ENCODE data around the gene TOM1L2.
A peak's percentile ranks its signal among the peaks of the same experiment; 100 is the strongest.

Gene TOM1L2

DNA sequence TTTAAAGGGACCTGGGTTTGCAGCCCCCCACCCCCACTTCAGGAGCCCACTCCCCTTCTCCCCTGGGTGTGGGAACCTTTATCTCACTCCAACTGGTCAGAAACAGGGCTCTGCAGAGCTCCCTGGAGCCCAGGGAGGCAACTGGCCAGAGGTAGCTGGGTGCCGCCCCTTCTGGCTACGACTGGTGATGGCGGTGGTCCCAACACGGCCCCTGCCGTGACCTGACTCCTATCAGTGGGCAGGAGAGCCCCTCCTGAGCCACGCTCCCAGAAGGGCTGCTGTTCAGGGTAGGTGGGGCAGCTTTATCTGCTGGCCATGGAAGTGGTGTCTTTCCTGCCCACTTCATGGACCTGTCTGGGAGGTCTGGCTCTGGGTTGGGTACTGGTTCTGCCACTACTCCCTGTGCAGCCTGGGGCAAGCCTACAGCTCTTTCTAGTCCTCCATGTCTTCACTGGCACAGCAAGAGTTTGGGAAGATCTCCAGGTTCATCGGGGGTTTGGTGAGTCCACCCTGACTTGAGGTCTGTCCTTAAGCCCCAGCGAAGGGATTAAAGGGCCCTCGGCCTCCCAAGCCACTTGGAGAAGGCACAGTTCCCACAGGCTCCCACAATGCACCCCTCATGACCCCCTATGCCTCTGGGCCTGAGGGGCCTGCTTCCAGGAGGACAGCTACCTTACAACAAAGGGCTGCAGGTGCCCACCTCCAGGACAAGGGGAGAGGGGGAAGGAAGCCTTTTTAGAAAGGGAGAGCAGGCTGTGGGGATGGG is 129.9 kb downstream of the TOM1L2 start:
- Histone ChIP-seq H3K36me3 (ENCODE audit: control insufficient read depth, insufficient read depth, low read length) (no peaks in the 10 kb centered on the region), H2BK15ac (replicated peaks; ENCODE audit: low read depth) (no peak overlapping the region), H3K4me3 (ENCODE audit: low read length) (no peak overlapping the region), H3K27me3 (ENCODE audit: insufficient read depth, low read length, poor library complexity) (no peaks in the 10 kb centered on the region), H3K4me1 (ENCODE audit: control insufficient read depth, low read depth, low read length) (peaks cover 23% of the 10 kb centered on the region), H3K4ac (ENCODE audit: low read depth, low read length) (no peak overlapping the region), H3K23ac (ENCODE audit: low read length) (no peak overlapping the region), H3K4me2 (ENCODE audit: low read length) (no peak overlapping the region), H2AK5ac (ENCODE audit: low read length) (peak overlapping the region; percentile 99), H4K5ac (ENCODE audit: low read length) (no peak overlapping the region), H2BK120ac (ENCODE audit: low read depth, low read length) (no peak overlapping the region), H4K8ac (ENCODE audit: low read depth, low read length) (no peak overlapping the region), H3K56ac (ENCODE audit: low read length) (no peak overlapping the region), H3K18ac (ENCODE audit: low read length) (no peak overlapping the region), H2BK5ac (ENCODE audit: low read length) (no peak overlapping the region), H3K79me2 (ENCODE audit: control insufficient read depth, insufficient read depth, low read length) (no peaks in the 10 kb centered on the region), H3K27ac (ENCODE audit: low read depth, low read length) (no peak overlapping the region), H3K79me1 (ENCODE audit: low read length) (no peaks in the 10 kb centered on the region), H3K9ac (ENCODE audit: low read length) (no peak overlapping the region)
- no peak for DNase-seq
- no CpG with 5 or more reads among the region's 9 CpGs for WGBS (ENCODE audit: extremely low coverage, insufficient coverage, low lambda C conversion rate)

DNA sequence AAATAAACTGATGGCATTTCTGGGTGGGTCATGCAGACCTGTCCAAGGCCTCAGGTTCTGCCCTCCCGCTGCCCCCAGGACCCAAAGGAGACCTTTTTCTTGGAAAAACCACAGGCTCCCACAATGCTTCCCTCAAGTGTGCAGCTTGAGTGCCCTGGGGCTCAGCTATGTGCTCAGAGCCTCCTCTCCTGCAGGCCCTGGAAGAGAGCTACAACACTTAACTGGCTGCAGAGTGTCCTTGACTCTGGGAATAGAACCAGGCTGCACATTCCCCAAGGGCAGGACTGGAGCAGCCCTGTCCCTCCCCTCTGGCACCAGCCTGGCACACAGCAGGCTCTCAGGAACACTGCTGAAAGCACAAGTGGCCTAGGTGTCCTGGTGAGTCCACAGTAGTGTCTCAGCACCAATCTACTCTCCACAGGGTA is 130.6 kb downstream of the TOM1L2 start:
- H3K18ac ChIP-seq (ENCODE audit: low read length): peak overlapping the region; percentile 29
- H3K9ac ChIP-seq (ENCODE audit: low read length): peak overlapping the region; percentile 16
- H2AK5ac ChIP-seq (ENCODE audit: low read length): peak overlapping the region; percentile 99
- no peak overlapping the region for H4K8ac ChIP-seq (ENCODE audit: low read depth, low read length)
- no peaks in the 10 kb centered on the region for H3K79me1 ChIP-seq (ENCODE audit: low read length)
- DNase-seq: peak; percentile 48
- peak overlapping the region; percentile 71 for H3K4ac ChIP-seq (ENCODE audit: low read depth, low read length)
- H4K5ac ChIP-seq (ENCODE audit: low read length): no peak overlapping the region
- H2BK120ac ChIP-seq (ENCODE audit: low read depth, low read length): no peak overlapping the region
- H3K56ac ChIP-seq (ENCODE audit: low read length): peak overlapping the region; percentile 98
- H3K27ac ChIP-seq (ENCODE audit: low read depth, low read length): peak overlapping the region; percentile 2
- no peaks in the 10 kb centered on the region for H3K36me3 ChIP-seq (ENCODE audit: control insufficient read depth, insufficient read depth, low read length)
- H3K4me3 ChIP-seq (ENCODE audit: low read length): no peak overlapping the region
- no peak overlapping the region for H2BK15ac ChIP-seq (replicated peaks; ENCODE audit: low read depth)
- H3K23ac ChIP-seq (ENCODE audit: low read length): no peak overlapping the region
- no peaks in the 10 kb centered on the region for H3K27me3 ChIP-seq (ENCODE audit: insufficient read depth, low read length, poor library complexity)
- H2BK5ac ChIP-seq (ENCODE audit: low read length): no peak overlapping the region
- peaks cover 25% of the 10 kb centered on the region for H3K4me1 ChIP-seq (ENCODE audit: control insufficient read depth, low read depth, low read length)
- no peak overlapping the region for H3K4me2 ChIP-seq (ENCODE audit: low read length)
- no CpG with 5 or more reads among the region's 1 CpG for WGBS (ENCODE audit: extremely low coverage, insufficient coverage, low lambda C conversion rate)
- H3K79me2 ChIP-seq (ENCODE audit: control insufficient read depth, insufficient read depth, low read length): no peaks in the 10 kb centered on the region

DNA sequence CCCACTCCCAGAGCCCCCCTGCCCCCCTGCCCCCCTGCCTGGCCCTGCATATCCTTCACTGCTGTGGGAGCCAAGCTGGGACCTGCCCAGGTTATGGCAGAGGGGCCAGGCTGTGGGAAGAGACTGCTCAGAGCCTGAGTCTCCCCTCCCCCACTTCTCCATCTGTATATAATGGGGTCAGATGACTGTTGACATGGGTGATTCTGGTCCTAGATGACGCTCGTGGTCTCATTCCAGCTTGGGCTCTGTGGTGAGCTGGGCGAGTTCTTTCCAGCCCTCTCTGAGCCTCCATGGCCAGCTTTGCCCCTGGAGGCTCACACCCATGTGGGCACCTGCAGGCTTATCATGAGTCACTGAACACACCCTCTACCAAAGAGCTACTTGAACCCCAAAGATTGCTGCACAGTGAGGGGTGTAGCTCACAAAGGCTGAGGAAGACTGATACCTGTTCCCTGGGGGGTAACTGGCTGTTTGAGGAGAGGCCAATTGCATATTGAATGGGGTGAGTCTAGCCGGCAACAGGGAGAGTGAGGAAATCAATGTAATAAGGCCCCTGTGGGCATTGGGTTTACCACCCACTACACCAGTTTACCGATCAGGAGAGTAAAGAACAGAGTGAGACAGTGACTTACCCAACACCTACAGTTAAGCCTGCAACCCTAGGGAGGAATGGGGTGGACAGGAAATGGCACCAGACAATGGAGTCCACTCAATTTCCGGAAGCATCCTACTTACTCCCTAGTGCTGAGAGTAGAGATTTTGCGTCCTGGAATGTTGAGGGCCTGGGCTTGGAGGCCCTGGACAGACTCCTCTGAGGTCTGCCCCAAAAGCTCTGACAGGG is 131.2 kb downstream of the TOM1L2 start:
- Histone ChIP-seq H3K27me3 (ENCODE audit: insufficient read depth, low read length, poor library complexity) (no peaks in the 10 kb centered on the region), H3K23ac (ENCODE audit: low read length) (peak overlapping the region; percentile 29), H3K4me3 (ENCODE audit: low read length) (no peak overlapping the region), H3K79me2 (ENCODE audit: control insufficient read depth, insufficient read depth, low read length) (peaks cover under 1% of the 10 kb centered on the region), H4K5ac (ENCODE audit: low read length) (no peak overlapping the region), H3K79me1 (ENCODE audit: low read length) (no peaks in the 10 kb centered on the region), H2BK15ac (replicated peaks; ENCODE audit: low read depth) (no peak overlapping the region), H3K56ac (ENCODE audit: low read length) (peak overlapping the region; percentile 98), H3K4me1 (ENCODE audit: control insufficient read depth, low read depth, low read length) (peaks cover 25% of the 10 kb centered on the region), H2AK5ac (ENCODE audit: low read length) (peak overlapping the region; percentile 19), H3K9ac (ENCODE audit: low read length) (peak overlapping the region; percentile 24), H2BK5ac (ENCODE audit: low read length) (peak overlapping the region; percentile 29), H3K4me2 (ENCODE audit: low read length) (no peak overlapping the region), H3K18ac (ENCODE audit: low read length) (peak overlapping the region; percentile 57), H2BK120ac (ENCODE audit: low read depth, low read length) (peak overlapping the region; percentile 88), H3K36me3 (ENCODE audit: control insufficient read depth, insufficient read depth, low read length) (no peaks in the 10 kb centered on the region), H4K8ac (ENCODE audit: low read depth, low read length) (no peak overlapping the region), H3K27ac (ENCODE audit: low read depth, low read length) (peak overlapping the region; percentile 69), H3K4ac (ENCODE audit: low read depth, low read length) (peak overlapping the region; percentile 99)
- DNase-seq: peak; percentile 62
- no CpG with 5 or more reads among the region's 7 CpGs for WGBS (ENCODE audit: extremely low coverage, insufficient coverage, low lambda C conversion rate)

DNA sequence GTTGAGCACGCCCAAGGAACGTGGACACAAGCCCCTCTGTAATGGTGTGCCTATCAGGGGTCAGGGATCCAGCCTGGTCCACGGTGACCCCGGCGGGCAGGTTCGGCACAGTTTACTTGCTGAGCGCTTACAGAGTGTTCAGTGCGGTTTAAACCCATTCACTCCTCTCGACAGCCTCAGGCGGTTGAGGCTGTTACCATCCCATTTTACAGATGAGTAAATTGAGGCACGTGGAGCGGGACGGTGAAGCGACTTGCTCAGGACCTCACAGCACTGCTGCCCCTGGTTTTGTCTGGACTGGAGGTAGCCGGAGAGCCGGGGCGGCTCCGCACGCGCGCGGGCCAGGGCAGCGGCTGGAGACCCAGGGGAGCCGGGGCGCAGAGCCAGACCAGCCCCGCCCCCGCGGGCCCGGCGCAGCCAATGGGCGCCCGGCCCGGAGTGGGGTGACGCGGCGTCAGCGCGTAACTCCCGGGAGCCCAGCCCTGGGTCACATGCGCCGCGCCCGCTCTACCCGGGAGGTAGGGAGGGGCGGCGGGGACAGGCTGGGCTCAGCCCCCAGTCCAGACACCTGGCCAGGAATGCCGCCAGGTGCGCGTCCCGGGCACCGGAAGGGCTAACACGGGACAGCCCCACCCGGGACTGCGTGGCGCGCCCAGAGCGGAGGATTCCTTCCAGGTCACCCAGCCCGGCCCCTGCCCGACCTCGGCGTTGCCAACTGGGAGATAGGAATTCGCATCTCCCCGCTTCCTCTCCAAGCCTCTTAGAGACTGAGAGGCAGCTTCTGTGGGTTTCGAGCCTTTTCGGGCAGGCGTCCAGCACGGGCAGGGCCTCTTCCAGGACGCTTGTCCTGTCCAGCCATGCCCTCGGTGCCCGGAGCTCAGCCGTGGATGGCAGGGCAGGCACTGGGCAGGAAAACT is 132.2 kb downstream of the TOM1L2 start:
- H2BK120ac ChIP-seq (ENCODE audit: low read depth, low read length): peak overlapping the region; percentile 88
- no peak overlapping the region for H2BK15ac ChIP-seq (replicated peaks; ENCODE audit: low read depth)
- H3K4ac ChIP-seq (ENCODE audit: low read depth, low read length): peak overlapping the region; percentile 99
- H2AK5ac ChIP-seq (ENCODE audit: low read length): peak overlapping the region; percentile 99
- no peaks in the 10 kb centered on the region for H3K27me3 ChIP-seq (ENCODE audit: insufficient read depth, low read length, poor library complexity)
- H4K5ac ChIP-seq (ENCODE audit: low read length): peak overlapping the region; percentile 87
- peaks cover 10% of the 10 kb centered on the region for H3K79me2 ChIP-seq (ENCODE audit: control insufficient read depth, insufficient read depth, low read length)
- no CpG with 5 or more reads among the region's 71 CpGs for WGBS (ENCODE audit: extremely low coverage, insufficient coverage, low lambda C conversion rate)
- H3K4me3 ChIP-seq (ENCODE audit: low read length): peak overlapping the region; percentile 29
- peak overlapping the region; percentile 96 for H2BK5ac ChIP-seq (ENCODE audit: low read length)
- H3K56ac ChIP-seq (ENCODE audit: low read length): peak overlapping the region; percentile 98
- H3K9ac ChIP-seq (ENCODE audit: low read length): peak overlapping the region; percentile 93
- peak overlapping the region; percentile 0 for H4K8ac ChIP-seq (ENCODE audit: low read depth, low read length)
- peak overlapping the region; percentile 83 for H3K4me2 ChIP-seq (ENCODE audit: low read length)
- H3K27ac ChIP-seq (ENCODE audit: low read depth, low read length): peak overlapping the region; percentile 69
- H3K4me1 ChIP-seq (ENCODE audit: control insufficient read depth, low read depth, low read length): peaks cover 32% of the 10 kb centered on the region
- H3K36me3 ChIP-seq (ENCODE audit: control insufficient read depth, insufficient read depth, low read length): no peaks in the 10 kb centered on the region
- peak overlapping the region; percentile 83 for H3K23ac ChIP-seq (ENCODE audit: low read length)
- H3K79me1 ChIP-seq (ENCODE audit: low read length): peaks cover 7% of the 10 kb centered on the region
- H3K18ac ChIP-seq (ENCODE audit: low read length): peak overlapping the region; percentile 57
- DNase-seq: peak; percentile 94
